ENCODE results near the gene CDC42BPA.

Gene CDC42BPA

DNA sequence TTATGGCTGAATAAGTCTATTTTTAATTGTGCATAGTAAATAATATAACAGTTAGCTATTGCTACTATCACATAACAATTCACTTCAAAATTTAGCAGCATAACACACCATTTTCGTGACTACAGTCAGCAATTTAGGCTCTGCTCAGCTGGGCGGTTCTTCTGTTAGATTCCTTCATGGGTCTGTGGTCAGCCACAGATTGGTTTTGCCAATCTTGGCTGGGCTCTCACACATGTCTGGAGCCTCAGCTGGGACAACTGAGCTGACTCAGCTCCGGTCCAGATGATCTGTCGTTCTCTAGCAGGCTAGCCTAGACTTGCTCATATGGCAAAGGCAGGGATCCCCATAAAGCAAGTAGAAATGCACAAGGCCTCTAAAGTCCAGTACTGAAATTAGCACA, 15.1 kb upstream of the CDC42BPA start:
- no peak for DNase-seq (ENCODE audit: low read depth)

- no peak for DNase-seq (ENCODE audit: low read depth)
These were observed 12.2 kb upstream of the CDC42BPA start for GRCh38 chr1:227330279-227331076.

GRCh38 chr1:227328405-227329019, 10.2 kb upstream of the CDC42BPA start:
- DNase-seq (ENCODE audit: low read depth): no peak

DNA sequence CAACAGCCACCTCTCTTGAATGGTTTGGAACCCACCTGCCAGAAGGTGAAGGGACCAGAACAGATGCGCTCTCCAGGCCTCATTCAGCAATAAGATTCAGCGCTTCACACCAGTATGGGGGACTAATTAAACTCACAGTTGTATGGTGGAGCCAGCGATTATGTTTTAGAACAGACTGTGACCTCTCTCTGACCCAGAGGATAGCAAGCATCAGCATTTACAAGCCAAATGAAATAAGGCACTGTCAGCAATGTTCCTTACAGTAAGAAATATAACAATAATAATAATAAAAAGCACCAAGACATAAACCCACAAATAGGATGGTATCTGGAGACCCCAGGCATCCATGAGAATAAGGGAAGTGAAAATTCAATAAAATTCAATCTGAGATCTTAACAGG, 6.9 kb upstream of the CDC42BPA start:
- no peak for DNase-seq (ENCODE audit: low read depth)

- no peak for DNase-seq (ENCODE audit: low read depth)
These were observed 5.6 kb upstream of the CDC42BPA start for GRCh38 chr1:227323967-227324268.

- no peak for DNase-seq (ENCODE audit: low read depth)
These were observed 5.1 kb upstream of the CDC42BPA start for GRCh38 chr1:227323171-227323966.

DNA sequence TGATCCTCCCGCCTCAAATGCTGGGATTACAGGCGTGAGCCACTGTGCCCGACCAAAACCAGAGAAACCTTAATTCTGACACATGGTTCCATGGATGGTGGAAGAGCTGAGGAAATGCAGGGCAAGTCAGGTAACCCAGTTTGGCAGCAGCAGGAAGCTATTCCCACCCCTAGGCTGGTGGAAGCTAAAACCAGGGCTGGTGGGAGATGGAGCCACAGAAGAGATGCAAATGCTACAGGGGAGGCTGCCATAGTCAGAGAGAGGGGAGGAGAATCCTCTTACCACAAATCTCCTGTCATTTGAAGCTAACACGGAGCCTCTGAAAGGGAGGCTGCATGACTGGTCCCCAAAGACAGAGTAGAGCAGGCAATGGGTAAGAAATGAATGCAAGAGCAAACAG, 4.1 kb upstream of the CDC42BPA start:
- no peak for DNase-seq (ENCODE audit: low read depth)

DNA sequence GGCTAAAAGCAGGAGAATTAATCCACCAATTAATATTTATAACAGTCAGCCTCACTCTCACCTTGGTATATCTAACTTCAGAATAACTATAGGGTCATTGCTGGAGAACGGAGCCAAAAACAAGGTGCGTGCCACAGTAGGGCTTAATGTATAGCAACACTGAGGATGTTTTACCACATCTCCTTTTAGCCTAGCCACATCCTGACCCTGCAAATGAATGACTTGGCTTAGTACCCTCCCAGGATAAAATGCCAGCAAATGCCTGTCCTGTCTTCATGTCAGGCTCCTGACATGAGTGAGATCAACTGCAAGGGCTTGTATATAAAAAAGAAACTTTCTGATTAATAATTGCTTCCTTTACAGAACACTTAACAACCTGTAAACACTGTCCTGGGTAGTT, 2.7 kb upstream of the CDC42BPA start:
- DNase-seq (ENCODE audit: low read depth): no peak

DNA sequence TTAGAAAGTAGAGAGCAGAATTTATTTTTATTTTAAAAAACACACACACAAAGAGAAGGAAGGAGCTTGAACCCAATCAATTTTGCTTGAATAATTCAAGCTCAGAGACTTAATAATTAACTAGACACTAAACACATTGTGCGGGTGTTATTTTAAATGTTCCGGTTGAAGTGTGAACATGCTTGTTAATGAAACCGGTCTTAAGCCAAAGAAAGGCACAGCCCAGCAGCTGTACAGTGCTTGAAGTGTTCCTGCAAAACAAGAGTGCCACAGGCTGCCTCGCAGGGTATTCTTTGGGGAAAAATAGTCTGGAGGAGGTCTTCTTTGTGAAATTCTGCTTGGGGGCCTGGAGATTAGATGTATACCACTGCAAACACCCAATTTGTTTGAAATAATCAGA, 2.2 kb upstream of the CDC42BPA start:
- no peak for DNase-seq (ENCODE audit: low read depth)

- DNase-seq (ENCODE audit: low read depth): no peak
These were observed 738 bp upstream of the CDC42BPA start for GRCh38 chr1:227318853-227319607.

DNA sequence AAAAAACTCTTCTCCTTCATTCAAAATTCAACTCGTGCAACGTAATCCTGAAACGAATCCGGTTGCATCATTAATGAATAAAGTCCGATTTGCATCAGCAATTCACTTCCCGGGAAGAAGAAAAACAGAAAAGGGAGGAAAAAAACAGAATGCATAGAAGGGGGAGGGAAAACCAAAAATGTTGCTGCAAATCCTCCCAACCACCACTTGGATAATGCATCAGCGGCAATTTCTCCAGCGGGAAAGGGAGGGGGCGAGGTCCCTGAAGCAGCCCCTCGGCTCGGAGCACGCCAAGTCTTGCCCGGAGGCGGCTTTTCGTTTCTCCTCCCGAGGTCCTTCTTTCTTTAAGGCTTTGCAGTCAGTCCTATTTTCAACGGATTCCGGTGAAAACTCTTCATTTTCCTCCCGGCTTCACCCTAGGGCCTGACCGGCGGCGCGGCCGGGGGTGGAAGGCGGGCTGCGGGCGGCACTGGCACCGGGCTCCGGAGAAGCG, 723 bp downstream of the CDC42BPA start:
- no peak for DNase-seq (ENCODE audit: low read depth)

DNA sequence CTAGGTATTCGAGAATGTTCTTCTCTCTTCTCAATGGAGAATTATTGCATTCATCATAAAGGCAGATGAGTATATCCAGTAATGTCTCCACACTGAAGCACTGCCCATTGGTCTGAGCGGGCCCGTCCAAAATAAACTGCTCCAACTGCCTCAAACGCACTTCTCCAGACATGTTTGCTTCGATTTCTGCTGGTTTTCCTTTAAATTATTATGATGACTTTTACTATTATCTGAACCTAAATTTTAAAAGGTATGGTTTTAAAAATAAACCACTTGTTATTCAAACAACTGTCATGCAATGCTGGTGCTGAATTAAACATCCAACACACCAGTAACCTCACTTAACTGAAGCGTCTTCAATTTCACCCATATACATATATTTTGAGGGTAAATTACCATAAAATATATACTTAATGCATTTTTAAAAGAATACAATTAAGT, 1.3 kb downstream of the CDC42BPA start:
- no peak for DNase-seq (ENCODE audit: low read depth)

GRCh38 chr1:227316456-227316855, 1.8 kb downstream of the CDC42BPA start:
- DNase-seq (ENCODE audit: low read depth): no peak

- no peak for DNase-seq (ENCODE audit: low read depth)
These were observed 2.5 kb downstream of the CDC42BPA start for GRCh38 chr1:227315629-227316346.

GRCh38 chr1:227314014-227314848, 4.1 kb downstream of the CDC42BPA start:
- no peak for DNase-seq (ENCODE audit: low read depth)

DNA sequence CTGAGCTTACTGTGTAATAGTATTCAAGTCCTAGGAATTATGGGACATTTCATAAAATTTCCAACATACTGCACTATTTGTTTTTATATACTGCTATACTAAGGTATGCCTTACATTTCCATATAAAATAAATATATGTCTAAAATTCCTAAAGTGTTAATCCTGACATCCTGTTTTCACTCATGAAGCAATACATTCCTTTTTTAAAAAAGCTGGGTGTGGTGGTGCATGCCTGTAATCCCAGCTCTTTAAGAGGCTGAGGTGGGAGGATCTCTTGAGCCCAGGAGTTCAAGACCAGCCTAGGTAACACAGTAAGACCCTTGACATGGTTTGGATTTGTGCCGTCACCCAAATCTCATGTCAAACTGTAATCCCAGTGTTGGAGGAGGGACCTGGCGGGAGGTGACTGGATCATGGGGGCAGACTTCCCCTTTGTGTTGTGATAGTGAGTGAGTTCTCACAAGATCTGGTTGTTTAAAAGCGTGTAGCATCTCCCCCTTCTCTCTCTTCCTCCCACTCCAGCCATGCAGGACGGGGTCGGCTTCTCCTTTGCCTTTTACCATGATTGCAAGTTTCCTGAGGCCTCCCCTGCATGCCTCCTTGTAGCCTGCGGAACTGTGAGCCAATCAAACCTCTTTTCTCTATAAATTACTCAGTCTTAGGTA, 5.8 kb downstream of the CDC42BPA start:
- no peak for DNase-seq (ENCODE audit: low read depth)

DNA sequence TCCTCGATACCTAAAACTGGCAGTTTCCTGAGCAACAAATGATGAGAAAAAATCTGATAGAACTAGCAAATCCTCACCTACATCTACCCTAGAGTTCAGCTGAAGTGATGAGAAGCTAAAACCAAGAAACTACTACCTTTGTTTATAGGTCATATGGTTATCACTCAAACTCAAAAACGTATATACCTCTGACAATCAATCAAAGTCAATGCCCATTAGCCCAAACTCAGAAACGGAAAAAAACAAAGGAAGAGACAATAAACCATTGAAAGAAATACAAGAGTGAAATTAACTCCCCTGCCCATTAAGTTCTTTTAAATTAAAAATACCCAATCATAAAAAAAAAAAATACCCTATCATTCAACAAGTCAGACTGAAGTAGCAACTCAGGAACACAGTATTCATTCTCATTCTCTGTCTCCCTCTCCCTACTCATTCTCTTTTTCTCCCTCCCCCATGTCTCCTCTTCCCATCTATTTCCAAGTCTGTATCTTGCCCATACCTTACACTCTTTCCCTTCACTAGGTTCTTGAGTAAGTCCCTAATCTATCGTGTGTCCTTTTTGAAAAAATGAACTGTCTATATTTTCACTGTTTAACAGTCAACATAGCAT, 6.8 kb downstream of the CDC42BPA start:
- DNase-seq (ENCODE audit: low read depth): no peak

DNA sequence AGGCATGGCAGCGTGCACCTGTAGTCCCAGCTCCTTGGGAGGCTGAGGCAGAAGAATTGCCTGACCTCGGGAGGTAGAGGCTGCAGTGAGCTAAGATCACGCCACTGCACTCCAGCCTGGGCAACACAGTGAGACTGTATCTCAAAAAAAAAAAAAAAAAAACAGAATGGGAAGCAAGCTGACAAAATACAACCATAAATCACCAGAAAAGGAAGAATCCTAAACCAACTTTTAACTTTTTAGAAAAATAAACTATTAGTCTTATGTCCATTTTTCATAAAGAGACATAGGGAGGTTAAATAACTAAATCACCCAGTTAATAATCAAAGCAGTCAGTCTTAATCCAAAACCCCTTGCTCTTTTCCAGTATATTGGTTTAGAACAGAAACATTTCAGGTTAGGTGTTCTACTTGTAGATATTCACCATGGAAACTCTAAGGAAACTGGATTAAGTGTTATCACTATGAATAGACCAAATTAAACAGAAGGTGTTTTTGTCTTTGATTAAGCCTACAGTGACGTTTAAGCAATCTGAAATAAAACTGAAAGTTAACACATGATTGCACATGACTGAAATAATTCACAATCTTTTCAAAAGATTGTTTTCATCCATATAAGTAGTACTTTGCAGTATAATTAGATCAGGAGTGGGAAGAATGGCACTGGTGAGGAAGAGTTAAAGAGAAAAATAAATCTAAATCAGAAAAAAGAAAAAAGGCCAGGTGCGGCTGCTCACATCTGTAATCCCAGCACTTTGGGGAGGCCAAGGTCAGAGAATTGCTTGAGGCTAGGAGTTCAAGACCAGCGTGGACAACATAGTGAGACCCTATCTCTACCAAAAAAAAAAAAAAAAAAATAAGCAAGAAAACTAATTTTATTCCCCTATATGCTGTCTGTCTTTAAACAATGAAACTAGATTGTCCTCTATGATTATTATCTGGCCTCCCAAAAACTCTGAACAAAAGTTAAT, 9.6 kb downstream of the CDC42BPA start:
- no peak for DNase-seq (ENCODE audit: low read depth)
